AG08396 (cell line): Measurements from ENCODE around the gene LDLRAD4.
"Not testable (repeated sequence)": the region's sequence is repeated elsewhere in the genome, so short reads cannot be mapped to it uniquely, and the experiment has no call there.

Source experiments
- DNase-seq: peaks from one replicate; pipeline ENCODE4 v3.0.0; 2012; ENCODE audit warnings: low spot score, mixed read lengths

The LDLRAD4 gene

GRCh38 chr18:13487237-13487636 lies 268.7 kb downstream of the LDLRAD4 start:
- DNase-seq = no peak

GRCh38 chr18:13488281-13488929 lies 269.8 kb downstream of the LDLRAD4 start:
- DNase-seq = no peak

DNA sequence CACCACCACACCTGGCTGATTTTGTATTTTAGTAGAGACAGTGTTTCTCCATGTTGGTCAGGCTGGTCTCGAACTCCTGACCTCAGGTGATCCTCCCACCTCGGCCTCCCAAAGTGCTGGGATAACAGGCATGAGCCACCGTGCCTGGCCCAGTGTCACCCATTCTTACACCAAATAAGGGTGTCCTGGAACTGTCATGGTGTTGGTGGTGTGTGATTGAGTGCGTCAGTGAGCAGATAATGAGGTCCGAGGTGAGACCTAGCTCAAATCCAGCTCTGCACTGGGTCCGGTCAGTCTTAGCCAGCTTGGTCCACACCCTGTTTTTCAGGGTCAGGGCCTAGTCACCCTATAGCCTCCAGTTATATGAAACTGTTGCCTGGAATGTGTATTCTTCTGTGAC lies 270.7 kb downstream of the LDLRAD4 start:
- DNase-seq = not testable (repeated sequence)

DNA sequence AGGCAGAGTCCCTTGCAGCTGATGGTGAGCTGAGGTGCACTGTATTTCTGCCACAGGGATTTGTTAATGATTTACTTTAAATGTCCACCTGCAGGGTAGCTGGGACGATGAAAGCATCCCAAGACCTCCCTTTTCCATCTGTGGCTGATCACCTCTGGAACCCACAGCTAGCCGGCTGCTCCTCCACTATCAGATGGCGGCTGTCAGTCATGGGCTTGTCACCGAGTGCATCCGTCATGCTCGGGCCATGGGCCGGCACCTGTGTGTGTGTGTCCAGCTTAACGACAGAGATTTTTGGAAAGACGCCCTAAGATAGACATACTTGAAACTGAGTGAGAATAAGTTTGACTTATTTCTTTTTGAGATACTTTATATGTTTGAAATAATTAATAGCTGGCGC lies 272.6 kb downstream of the LDLRAD4 start:
- no peak for DNase-seq

- DNase-seq = no peak
Measured at GRCh38 chr18:13492314-13492713, 273.8 kb downstream of the LDLRAD4 start.

- no peak for DNase-seq
Measured at GRCh38 chr18:13493079-13493478, 274.5 kb downstream of the LDLRAD4 start.

GRCh38 chr18:13493725-13494124 lies 275.2 kb downstream of the LDLRAD4 start:
- no peak for DNase-seq

DNA sequence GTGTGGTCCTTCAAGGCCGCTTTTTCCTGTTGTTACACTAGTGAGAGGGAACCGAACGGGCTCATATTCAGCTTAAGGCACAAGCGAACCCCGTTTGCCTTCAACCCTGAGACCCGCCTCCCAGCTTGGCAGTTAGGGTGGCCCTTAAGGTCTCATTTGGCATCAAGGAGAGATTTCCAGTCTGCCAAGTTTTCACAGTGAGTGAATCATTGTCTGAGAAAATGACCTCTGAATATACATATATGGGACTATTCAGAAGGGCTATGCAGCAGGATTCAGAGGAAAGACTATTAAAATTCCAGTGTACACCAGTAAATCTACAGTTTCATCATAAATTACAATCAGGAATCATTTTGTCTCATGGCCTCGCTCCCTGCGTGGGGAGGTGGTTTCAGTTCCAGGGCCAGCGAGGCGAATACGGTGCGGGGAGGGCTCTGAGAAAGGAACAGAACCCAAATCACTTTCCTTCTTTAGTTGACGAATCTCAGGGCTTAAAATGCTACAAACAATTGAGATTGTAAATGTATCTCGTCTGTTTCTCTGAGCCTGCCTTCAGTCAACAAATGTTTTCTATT lies 276.4 kb downstream of the LDLRAD4 start:
- no peak for DNase-seq

GRCh38 chr18:13495961-13496360 lies 277.4 kb downstream of the LDLRAD4 start:
- DNase-seq = no peak

GRCh38 chr18:13496691-13497281 lies 278.2 kb downstream of the LDLRAD4 start:
- no peak for DNase-seq

GRCh38 chr18:13499803-13500202 lies 281.2 kb downstream of the LDLRAD4 start:
- DNase-seq = no peak

DNA sequence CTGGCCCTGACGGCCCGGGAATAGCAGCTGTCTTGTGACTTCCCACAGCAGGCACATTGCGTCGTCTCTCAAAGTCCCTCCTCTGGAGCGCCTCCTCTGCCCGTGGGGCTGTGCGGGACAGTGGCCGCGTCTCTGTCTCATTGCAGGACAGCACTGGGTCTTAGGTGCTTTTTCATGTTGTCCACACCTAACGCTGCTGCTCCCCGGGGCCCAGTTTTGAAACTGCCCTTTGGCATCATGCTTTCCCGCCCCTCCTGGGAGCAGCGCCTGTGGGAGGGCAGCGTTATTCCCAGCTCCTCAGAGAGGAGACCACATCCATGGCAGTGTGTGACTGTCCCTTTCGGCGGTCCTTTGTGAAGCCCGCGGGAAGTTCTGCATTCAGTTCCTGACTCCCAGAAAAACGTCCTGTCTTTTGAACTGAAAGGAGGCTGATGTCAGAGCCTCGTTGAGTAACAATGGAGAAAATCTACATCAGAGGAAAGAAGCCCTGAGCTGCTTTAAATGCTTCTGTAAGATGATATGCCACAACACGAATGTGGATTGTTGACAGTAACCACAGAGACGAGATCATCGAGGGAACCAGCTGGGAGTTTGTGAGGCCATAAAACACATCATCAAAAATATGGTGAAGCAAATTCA lies 281.8 kb downstream of the LDLRAD4 start:
- DNase-seq = no peak

GRCh38 chr18:13500869-13501542 lies 282.4 kb downstream of the LDLRAD4 start:
- DNase-seq = peak; percentile 20

DNA sequence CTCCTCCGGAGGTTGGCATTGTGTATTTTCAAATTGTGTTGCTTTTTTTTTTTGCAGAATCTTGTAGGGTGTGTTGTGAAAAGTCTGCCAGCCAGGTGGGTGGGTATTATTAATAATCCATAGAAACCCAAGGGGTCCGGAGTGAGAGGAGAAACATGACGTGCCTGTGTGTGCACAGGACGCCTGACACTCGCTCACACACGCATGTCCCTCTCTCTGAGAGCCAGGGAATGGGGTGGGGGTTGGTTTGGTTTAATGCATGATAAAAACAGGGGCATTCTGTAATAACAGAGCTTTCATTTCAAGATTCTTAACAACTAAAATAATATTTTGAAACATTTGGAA lies 283.0 kb downstream of the LDLRAD4 start:
- DNase-seq = no peak

DNA sequence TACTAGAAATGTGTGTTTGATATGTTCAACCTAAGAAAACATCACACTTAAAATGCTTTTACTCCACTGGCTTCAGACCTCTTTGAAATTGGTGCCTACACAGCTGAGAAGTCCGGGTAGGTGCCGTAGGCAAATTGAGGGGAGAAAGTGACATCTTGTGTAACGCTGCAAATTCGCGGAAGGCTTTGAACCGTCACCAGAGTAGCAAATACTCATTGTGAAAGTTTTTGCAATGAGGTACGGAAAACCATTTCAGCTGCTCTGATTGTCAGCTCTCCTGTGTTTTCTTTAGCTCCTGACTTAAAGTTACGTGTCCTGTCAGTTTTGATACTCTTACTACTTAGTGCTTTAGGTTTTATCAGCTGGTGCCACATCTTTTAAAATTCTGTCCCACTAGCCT lies 283.3 kb downstream of the LDLRAD4 start:
- no peak for DNase-seq

DNA sequence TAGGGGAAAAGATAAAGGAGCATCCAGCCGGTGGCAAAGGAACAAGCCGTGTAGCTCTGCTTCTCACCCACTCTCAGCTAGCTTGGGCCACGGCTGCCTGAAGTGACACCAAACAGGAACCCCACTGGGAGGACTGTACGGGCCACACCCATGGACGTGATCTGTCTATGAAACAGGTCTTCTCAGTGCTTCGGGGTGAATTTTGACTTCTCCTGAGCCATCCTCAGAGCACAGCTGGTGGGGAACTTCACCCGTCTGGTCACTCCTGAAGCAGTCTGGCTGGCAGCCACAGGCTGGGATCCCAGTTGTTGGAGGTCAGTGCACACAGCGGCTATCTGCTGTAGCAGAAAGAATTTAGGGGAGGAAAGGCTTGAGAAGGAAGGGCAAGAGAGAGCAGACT lies 284.0 kb downstream of the LDLRAD4 start:
- DNase-seq = no peak

DNA sequence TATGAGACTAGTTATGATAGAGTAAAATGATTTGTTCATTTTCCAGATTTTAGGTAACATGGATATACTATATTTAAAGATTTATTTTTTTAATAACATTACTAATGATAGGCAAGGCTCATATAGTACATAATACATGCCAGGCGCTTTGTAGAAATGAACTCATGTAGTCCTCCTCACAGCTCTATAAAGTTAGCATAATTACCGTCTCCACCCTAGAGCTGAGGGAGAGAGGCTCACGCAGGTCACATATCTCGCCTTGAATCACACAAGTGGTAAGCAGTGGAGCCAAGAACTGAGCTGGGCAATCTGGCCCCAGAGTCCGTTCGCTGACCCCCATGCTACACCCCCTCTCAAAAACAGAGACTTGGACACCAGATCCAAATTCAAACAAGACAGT lies 285.3 kb downstream of the LDLRAD4 start:
- no peak for DNase-seq

- DNase-seq = no peak
Measured at GRCh38 chr18:13505780-13506345, 287.3 kb downstream of the LDLRAD4 start.

DNA sequence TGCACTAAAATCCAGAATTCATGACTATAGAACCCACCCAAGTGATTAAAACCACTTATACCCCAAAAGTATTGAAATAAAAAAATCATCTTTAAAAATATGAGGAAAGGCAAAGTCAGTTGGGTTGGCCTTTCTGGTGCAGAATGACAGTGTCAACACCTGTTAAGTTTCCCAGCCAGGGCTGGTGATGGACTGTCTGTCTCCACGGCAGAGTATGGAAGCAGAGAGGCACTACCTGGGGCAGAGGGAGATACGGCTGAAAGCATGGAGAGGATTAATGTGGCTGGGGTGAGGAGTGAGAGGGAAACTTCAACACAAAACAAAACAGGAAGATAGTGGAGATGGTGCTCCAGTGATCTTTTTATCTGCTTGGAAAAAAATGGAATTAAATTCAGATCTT lies 292.0 kb downstream of the LDLRAD4 start:
- DNase-seq = no peak

GRCh38 chr18:13511961-13512577 lies 293.5 kb downstream of the LDLRAD4 start:
- no peak for DNase-seq

DNA sequence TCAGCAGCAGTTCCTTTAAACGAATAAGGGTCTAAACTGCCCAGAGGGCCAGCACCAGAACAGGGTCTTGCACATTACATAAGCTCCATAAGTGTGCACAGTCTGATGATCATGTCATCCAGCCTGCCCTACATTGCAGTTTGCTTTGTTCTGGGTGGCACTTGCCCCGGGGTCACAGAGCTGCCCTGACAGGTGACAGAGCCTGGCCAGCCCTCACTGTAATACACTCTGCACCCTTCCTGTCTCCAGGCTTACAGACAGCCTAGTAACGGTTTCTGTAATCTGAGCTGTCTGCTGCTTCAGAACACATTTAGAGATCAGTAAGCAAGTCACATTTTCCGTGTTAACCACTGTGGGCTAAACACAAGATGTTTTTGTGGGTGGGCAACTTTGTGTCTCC lies 294.5 kb downstream of the LDLRAD4 start:
- DNase-seq = no peak

DNA sequence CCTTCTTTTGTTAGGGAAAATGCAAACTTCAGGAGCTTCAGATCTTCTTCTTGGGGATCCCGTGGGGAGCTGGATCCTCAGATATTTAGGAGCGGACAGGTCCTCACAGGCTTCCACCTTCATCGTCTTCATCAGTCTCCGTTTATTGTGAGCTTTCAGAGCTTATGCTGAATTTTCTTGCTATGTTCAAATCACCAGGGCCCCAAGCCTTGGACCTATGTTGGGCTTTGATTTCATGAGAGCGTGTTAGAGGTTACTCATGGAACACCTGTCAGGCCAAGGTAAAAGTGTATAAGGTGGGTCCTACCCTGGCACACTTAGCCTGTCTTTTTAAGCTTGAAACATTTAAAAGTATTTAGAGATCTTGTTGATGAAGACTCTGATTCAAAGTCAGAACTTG lies 294.9 kb downstream of the LDLRAD4 start:
- DNase-seq = no peak
